IgD-negative memory B cell (primary cell): ENCODE measurements around the gene FARSB. TPM values are rescaled to one million over a fixed set of nuclear protein-coding genes. Genes with fewer than 3 reads are reported as not detected.

Experiments used
- H3K27ac Mint-ChIP-seq, 3 donors: one replicate each; pipeline ENCODE4 v1.8.0; 2020 to 2022; ENCODE audit warnings: mild to moderate bottlenecking in 3 of 3, mixed read lengths in 3 of 3, moderate library complexity in 1 of 3
- H3K27me3 Mint-ChIP-seq: one replicate; pipeline ENCODE4 v1.8.0; 2021; ENCODE audit warnings: mixed read lengths
- H3K36me3 Mint-ChIP-seq: one replicate; pipeline ENCODE4 v1.8.0; 2020; ENCODE audit warnings: mild to moderate bottlenecking, mixed read lengths
- H3K4me1 Mint-ChIP-seq, 3 donors: one replicate each; pipeline ENCODE4 v1.8.0; 2020 to 2022; ENCODE audit warnings: mixed read lengths in 3 of 3, mild to moderate bottlenecking in 1 of 3
- H3K4me3 Mint-ChIP-seq, 4 donors: one replicate each; pipeline ENCODE4 v1.8.0; 2020 to 2022; ENCODE audit warnings: mild to moderate bottlenecking in 4 of 4, mixed read lengths in 4 of 4, moderate library complexity in 3 of 4
- H3K9me3 Mint-ChIP-seq, 3 donors: one replicate each; pipeline ENCODE4 v1.8.0; 2020 to 2021; ENCODE audit warnings: mixed read lengths in 3 of 3, mild to moderate bottlenecking in 1 of 3
- polyA plus RNA-seq: library from polyadenylated mRNA; unstranded; fragments of 300-500 nt; fragmentation: Illumina TruSeq; gene quantifications from one replicate; pipeline ENCODE4 v1.2.3, GENCODE V29; 2021

Gene FARSB
- polyA plus RNA-seq, 1 donor from 2014 or later: 20.4 TPM

DNA sequence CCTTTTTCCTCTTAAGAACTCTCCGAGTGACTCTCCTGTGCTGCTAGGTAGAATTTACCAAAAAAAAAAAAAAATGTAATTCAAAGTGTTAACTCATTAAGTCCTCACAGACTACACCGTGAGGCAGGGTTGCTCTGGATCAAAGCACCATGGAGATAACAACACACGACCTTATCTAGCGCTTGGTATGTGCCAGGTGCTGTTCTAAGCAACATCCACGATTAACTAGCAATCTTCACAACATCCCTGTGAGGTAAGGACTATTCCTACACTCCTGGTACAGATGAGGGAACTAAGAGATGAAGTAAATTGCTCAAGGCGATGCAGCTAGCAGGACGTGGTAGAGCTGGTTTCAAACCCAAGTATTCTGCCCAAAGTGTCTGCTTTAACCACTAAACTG lies 17.4 kb upstream of the FARSB start:
- Mint-ChIP-seq H3K4me3 (no peak overlapping the region), H3K4me1 (peaks cover 0 to 7% (median 5%) of the 10 kb centered on the region in 3 donors), H3K27ac (no peak overlapping the region), H3K36me3 (no peaks in the 10 kb centered on the region), H3K27me3 (peaks cover 43% of the 10 kb centered on the region), H3K9me3 (peaks cover 0 to under 1% (median 0%) of the 10 kb centered on the region in 3 donors)

DNA sequence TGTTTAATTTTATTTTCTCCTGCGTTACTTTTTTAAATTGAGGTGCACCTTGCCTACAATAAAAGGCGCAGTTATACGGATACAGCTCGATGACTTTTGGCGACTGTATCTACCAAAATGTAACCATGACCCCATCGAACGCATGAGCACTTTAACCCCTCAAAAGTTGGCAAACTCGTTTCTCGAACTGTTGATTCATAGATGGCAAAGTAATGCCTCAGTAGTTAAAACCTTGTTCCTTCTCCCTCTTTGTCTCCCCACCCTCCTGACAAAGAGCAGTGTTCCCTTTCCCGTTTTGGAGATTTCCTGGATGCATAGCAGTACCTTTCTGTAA lies 16.1 kb upstream of the FARSB start:
- Mint-ChIP-seq H3K9me3 (no peaks in the 10 kb centered on the region), H3K4me1 (peaks cover 0 to 7% (median 5%) of the 10 kb centered on the region in 3 donors), H3K27ac (no peak overlapping the region), H3K4me3 (peak overlapping the region in 3 of 4 donors; percentile 33 to 58 (median 47)), H3K36me3 (no peaks in the 10 kb centered on the region), H3K27me3 (peaks cover 40% of the 10 kb centered on the region)

DNA sequence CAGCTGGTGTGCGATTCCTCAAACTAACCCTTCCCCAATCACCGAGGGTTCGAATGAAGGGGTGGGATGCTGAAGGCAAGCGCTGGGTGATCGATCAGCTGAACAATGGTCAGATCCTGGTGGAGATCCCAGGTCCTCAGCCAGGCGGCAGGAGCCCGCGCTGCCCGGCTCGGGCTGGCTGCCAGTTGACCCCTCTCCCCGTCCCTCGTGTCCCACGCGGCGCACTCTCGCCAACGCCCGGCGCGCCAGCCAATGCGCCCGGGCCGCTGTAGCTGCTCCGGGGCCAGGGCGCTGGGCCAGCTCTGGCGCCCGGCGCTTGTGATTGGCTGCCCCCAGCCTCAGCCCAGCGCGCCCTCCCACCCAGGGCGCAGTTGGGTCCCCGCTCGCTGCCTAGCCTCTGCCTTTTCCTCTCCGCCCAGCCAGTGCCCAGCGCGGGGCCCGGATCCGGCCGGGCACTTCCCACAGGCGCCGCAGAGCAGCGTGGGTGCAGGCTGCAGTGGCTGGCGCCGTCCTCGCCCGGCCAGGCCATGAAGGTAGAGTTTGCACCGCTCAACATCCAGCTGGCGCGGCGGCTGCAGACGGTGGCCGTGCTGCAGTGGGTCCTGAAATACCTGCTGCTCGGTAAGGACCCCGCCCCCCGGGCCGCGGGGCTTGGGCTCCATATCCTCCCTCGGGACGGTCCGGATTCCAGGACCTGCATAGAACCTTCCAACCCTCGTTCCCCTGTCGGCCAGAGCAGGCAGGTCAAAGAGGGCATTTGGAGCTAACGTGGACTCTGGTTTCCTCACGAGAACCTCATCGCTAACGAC lies 15.6 kb upstream of the FARSB start, which contains the start of gene MOGAT1:
Gene MOGAT1, plus strand, starts transcription at position 400 of the 809 bp plus-strand sequence. Its CDS starts 128 bp downstream, at position 528.
- Mint-ChIP-seq H3K9me3 (no peaks in the 10 kb centered on the region), H3K4me1 (peaks cover 0 to 7% (median 5%) of the 10 kb centered on the region in 3 donors), H3K36me3 (no peaks in the 10 kb centered on the region), H3K4me3 (peak within 1 kb of the TSS in 3 of 4 donors; percentile 33 to 58 (median 47)), H3K27ac (no peak within 1 kb of the TSS), H3K27me3 (peaks cover 40% of the 10 kb centered on the region)

- H3K36me3 Mint-ChIP-seq: no peaks in the 10 kb centered on the region
- peaks cover 0 to 7% (median 5%) of the 10 kb centered on the region in 3 donors for H3K4me1 Mint-ChIP-seq
- H3K27me3 Mint-ChIP-seq: peaks cover 40% of the 10 kb centered on the region
- no peaks in the 10 kb centered on the region for H3K9me3 Mint-ChIP-seq
- peak overlapping the region in 1 of 4 donors; percentile 19 for H3K4me3 Mint-ChIP-seq
- H3K27ac Mint-ChIP-seq: no peak overlapping the region
Measured at GRCh38 chr2:222670191-222671038, 14.5 kb upstream of the FARSB start.

- no peaks in the 10 kb centered on the region for H3K9me3 Mint-ChIP-seq
- H3K27ac Mint-ChIP-seq: no peak overlapping the region
- H3K27me3 Mint-ChIP-seq: peaks cover 35% of the 10 kb centered on the region
- no peaks in the 10 kb centered on the region for H3K36me3 Mint-ChIP-seq
- peaks cover 0 to 7% (median 5%) of the 10 kb centered on the region in 3 donors for H3K4me1 Mint-ChIP-seq
- H3K4me3 Mint-ChIP-seq: no peak overlapping the region
Measured at GRCh38 chr2:222669353-222669752, 13.5 kb upstream of the FARSB start.

DNA sequence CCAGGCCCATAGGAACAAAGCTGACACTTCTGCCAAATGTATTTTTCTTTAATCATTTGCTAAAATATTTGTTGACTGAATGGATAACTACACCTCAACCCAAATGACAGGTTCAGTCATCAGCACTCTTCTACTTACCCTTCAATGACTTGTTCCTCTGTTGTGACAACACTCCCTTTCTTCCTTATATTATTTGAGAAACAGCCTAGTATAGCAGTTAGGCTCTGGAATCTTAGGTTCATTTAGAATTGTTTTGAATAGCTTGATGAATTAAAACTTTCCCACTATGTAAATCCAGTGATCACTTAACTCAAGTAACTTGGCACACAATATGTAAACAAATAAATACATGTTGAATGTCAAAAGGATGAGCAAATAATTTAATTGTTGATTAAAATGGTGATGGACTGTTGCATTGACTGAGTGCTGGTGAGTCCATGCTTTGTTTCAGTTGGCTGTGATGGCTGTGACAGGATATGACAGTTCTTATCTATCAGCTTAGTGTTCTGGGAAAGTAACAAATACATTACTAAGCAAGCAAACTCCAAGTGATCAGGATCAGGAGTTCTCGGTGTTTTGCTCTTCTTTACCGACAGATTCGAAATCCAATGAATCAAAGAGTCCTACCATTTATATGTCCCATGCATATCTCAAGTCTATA lies 12.7 kb upstream of the FARSB start:
- Mint-ChIP-seq H3K4me3 (no peak overlapping the region), H3K36me3 (no peaks in the 10 kb centered on the region), H3K27ac (no peak overlapping the region), H3K9me3 (no peaks in the 10 kb centered on the region), H3K27me3 (peaks cover 33% of the 10 kb centered on the region), H3K4me1 (peaks cover 0 to 7% (median under 1%) of the 10 kb centered on the region in 3 donors)

GRCh38 chr2:222663479-222663878 lies 7.6 kb upstream of the FARSB start:
- Mint-ChIP-seq H3K27ac (no peak overlapping the region), H3K27me3 (peaks cover 2% of the 10 kb centered on the region), H3K9me3 (peaks cover 0 to 2% (median 0%) of the 10 kb centered on the region in 3 donors), H3K36me3 (no peaks in the 10 kb centered on the region), H3K4me3 (no peak overlapping the region), H3K4me1 (no peaks in the 10 kb centered on the region)

- Mint-ChIP-seq H3K4me1 (peaks cover 23 to 32% (median 25%) of the 10 kb centered on the region in 3 donors), H3K9me3 (peaks cover 0 to 2% (median 0%) of the 10 kb centered on the region in 3 donors), H3K27me3 (no peaks in the 10 kb centered on the region)
Measured at GRCh38 chr2:222656526-222657446, 894 bp upstream of the FARSB start.

GRCh38 chr2:222653280-222653679 lies 2.6 kb downstream of the FARSB start:
- Mint-ChIP-seq H3K27ac (peak overlapping the region in 2 of 3 donors; percentile 1 to 53), H3K27me3 (no peaks in the 10 kb centered on the region), H3K36me3 (peaks cover 1% of the 10 kb centered on the region), H3K4me1 (peaks cover 31 to 39% (median 38%) of the 10 kb centered on the region in 3 donors), H3K4me3 (peak overlapping the region in 3 of 4 donors; percentile 34 to 63 (median 49)), H3K9me3 (no peaks in the 10 kb centered on the region)

More at GRCh38 chr2:222656526-222657446, 894 bp upstream of the FARSB start:
- Mint-ChIP-seq H3K27ac (peak overlapping the region; percentile 99 to 100 (median 100)), H3K4me3 (peak overlapping the region; percentile 96 to 100 (median 99)), H3K36me3 (peaks cover 1% of the 10 kb centered on the region)

DNA sequence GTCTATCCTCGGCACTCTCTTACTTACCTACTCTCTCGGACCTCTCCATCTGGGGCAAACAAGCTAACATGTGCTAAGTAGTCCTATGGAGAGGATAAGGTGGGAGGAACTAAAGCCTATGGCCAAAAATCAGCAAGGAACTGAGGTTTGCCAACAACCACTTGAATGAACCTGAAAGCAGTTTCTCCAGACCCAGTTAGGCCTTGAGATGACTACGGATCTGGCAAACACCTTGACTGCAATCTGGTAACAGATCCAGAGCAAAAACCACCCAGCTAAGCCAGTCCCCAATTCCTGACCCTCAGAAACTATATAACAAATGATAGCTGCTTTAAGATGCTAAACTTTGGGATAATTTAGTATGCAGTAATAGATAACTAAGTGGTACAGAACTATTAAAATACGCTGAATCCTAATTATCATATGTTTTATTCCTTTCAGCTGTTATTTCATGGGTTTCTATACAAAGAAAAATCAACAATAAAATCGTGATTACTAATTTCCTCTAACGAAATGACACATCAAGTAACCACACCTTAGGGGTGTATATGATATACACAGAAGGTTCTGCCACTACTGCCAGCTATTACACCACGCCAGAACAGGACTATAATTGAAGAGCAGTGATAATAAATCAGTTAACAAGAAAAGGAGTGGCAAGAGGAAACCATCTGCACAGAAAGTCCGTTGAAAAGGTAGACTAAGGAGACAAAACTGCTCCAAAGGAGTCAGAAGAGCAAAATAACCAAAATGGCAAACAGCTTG lies 3.2 kb downstream of the FARSB start:
- Mint-ChIP-seq H3K4me3 (peak overlapping the region in 3 of 4 donors; percentile 34 to 63 (median 49)), H3K36me3 (peaks cover 1% of the 10 kb centered on the region), H3K4me1 (peaks cover 31 to 39% (median 38%) of the 10 kb centered on the region in 3 donors), H3K27ac (peak overlapping the region in 2 of 3 donors; percentile 10 to 75), H3K9me3 (no peaks in the 10 kb centered on the region), H3K27me3 (no peaks in the 10 kb centered on the region)

- no peaks in the 10 kb centered on the region for H3K9me3 Mint-ChIP-seq
- H3K27ac Mint-ChIP-seq: peak overlapping the region in 2 of 3 donors; percentile 10 to 75
- peak overlapping the region in 1 of 4 donors; percentile 34 for H3K4me3 Mint-ChIP-seq
- peaks cover 1% of the 10 kb centered on the region for H3K36me3 Mint-ChIP-seq
- no peaks in the 10 kb centered on the region for H3K27me3 Mint-ChIP-seq
- peaks cover 31 to 38% (median 36%) of the 10 kb centered on the region in 3 donors for H3K4me1 Mint-ChIP-seq
Measured at GRCh38 chr2:222651718-222652418, 4.0 kb downstream of the FARSB start.

- Mint-ChIP-seq H3K27me3 (no peaks in the 10 kb centered on the region), H3K36me3 (no peaks in the 10 kb centered on the region), H3K9me3 (no peaks in the 10 kb centered on the region), H3K4me3 (no peak overlapping the region), H3K4me1 (peaks cover 20 to 25% (median 21%) of the 10 kb centered on the region in 3 donors), H3K27ac (no peak overlapping the region)
Measured at GRCh38 chr2:222649801-222650200, 6.1 kb downstream of the FARSB start.

- no peaks in the 10 kb centered on the region for H3K9me3 Mint-ChIP-seq
- no peaks in the 10 kb centered on the region for H3K27me3 Mint-ChIP-seq
- peaks cover 6 to 9% (median 8%) of the 10 kb centered on the region in 3 donors for H3K4me1 Mint-ChIP-seq
- peaks cover 2% of the 10 kb centered on the region for H3K36me3 Mint-ChIP-seq
- H3K27ac Mint-ChIP-seq: no peak overlapping the region
- no peak overlapping the region for H3K4me3 Mint-ChIP-seq
Measured at GRCh38 chr2:222646008-222646407, 9.9 kb downstream of the FARSB start.
